ENCODE results near the gene LRRC1. TPM values are rescaled to one million over a fixed set of nuclear protein-coding genes. Genes with fewer than 3 reads are reported as not detected.

Gene LRRC1
- 2.9 and 4.6 TPM in 2 replicates for polyA plus RNA-seq

GRCh38 chr6:53794720-53795339 lies at the start of gene LRRC1:
Gene LRRC1, plus strand, starts transcription at chr6:53795005. Its CDS starts 252 bp downstream, at chr6:53795257.

Other genes starting within 250 kb of the LRRC1 start
- gene GCLC, start 249.9 kb upstream of the LRRC1 start, polyA plus RNA-seq: 40.8 and 53.8 TPM in 2 replicates
- gene KLHL31, start 129.2 kb upstream of the LRRC1 start, polyA plus RNA-seq: 0.41 TPM in 1 of 2 replicates, not detected in the other

Data from Purkinje cell (primary cell).